Frontal cortex (tissue), 4 donors: ENCODE results near the gene ADRB2. TPM values are rescaled to one million over a fixed set of nuclear protein-coding genes. Genes with fewer than 3 reads are reported as not detected.
"Not testable (repeated sequence)": the region's sequence is repeated elsewhere in the genome, so short reads cannot be mapped to it uniquely, and the experiment has no call there.

Source experiments
- DNase-seq, 2 donors: peaks; one replicate each; pipeline ENCODE4 v3.0.0; 2012; ENCODE audit warnings: low spot score in 2 of 2
- FAIRE-seq: peaks from 2 replicates; lab custom pipeline; 2012; peaks lifted over from hg19 to GRCh38; lab: Jason Lieb, UNC
- total RNA-seq: library from RNA; depleted of rRNA; stranded (reverse); fragments of >200 nt; gene quantifications from one replicate; pipeline ENCODE4 v1.2.3, GENCODE V29; 2014
- donor health status: control.
- donor health status: control.
- donor health status: control.

Gene ADRB2
- 0.82 TPM for total RNA-seq

- DNase-seq (peak; percentile 65 to 83), FAIRE-seq (no peak)
Observed at GRCh38 chr5:148826053-148826738, at the start of gene ADRB2. Gene ADRB2, plus strand, starts transcription at chr5:148826611. Its CDS starts 221 bp downstream, at chr5:148826832.

GRCh38 chr5:148776780-148777179 lies 49.6 kb upstream of the ADRB2 start:
- DNase-seq, result no peak
- no peak for FAIRE-seq

- DNase-seq (no peak), FAIRE-seq (no peak)
Observed at GRCh38 chr5:148778882-148779281, 47.5 kb upstream of the ADRB2 start.

- DNase-seq, result no peak
- FAIRE-seq, result no peak
Observed at GRCh38 chr5:148780711-148781110, 45.7 kb upstream of the ADRB2 start.

DNA sequence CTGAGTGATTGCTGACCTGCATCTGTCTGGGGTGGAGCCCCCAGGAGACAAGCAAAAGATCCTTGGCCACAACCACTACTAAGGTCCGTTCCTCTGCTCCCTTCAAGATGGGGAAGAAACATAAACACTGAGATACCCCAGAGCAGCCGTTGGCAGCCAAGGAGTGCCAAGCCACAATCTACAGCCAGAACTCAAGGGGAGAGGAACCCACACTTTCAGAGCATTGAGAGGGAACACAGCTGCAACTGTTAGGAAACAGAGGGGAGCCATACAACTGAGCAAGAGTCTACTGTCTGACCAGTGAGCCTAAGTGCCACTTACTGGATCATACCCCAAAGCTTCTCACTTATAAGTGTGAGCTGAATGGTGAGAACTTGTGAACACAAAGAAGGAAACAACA lies 44.6 kb upstream of the ADRB2 start:
- DNase-seq (no peak), FAIRE-seq (no peak)

DNA sequence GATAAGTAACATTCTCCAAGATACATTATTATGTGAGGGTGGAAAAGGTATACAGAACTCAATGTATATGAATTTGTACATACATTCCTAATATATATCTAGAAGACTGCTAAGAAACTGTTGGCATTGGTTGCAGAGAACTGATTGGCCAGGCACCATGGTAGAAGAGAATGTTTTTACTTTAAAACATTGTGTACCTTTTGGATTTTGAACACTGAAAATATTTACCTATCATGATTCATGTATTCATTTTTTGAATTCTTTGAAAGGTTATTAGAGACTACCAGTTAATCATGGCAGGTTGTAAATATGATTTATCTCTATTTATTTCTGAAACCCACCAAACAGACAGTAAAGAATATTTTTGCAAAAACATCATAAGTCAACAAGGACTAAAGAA lies 41.2 kb upstream of the ADRB2 start:
- FAIRE-seq (no peak), DNase-seq (no peak)

DNA sequence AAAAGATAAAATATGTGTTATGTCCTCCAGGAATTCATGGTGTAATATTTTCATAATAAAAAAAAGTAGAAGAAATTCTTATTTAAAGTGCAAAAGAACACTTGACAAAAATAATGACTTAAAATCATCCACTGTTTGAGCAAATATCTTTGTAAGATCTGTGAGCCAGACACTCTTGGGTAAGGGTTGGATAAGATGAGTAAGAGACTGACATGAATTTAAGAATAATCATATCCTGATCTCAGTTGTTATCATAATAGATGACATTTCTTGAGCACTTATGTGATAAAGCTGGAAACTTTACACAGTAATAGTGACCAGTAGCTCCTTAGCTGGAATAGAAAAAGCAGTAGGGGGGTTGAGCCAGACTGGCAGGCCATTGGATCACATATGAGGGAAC lies 40.0 kb upstream of the ADRB2 start:
- DNase-seq (no peak), FAIRE-seq (no peak)

DNA sequence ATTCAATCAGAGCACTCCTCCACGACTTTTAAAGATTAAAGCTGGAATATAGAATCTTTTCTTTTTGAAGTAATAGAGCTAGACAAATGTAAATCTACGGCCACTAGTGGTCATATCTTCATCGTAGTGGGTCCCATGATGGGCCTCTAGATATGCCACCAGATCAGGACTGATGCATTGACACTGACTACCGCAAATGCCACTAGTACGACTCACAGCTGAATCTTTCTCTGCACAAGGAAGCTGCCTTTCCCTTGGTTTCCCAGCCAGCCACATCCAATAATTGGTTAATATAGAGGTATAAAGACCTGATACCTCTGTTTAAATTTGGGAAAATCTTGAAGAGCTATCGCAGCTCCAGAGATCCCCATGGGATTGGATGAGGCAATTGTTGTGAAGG lies 37.8 kb upstream of the ADRB2 start:
- DNase-seq (no peak), FAIRE-seq (no peak)

GRCh38 chr5:148790545-148791333 lies 35.7 kb upstream of the ADRB2 start:
- DNase-seq, result no peak
- FAIRE-seq, result no peak

GRCh38 chr5:148791334-148791667 lies 35.1 kb upstream of the ADRB2 start:
- FAIRE-seq (no peak), DNase-seq (no peak)

DNA sequence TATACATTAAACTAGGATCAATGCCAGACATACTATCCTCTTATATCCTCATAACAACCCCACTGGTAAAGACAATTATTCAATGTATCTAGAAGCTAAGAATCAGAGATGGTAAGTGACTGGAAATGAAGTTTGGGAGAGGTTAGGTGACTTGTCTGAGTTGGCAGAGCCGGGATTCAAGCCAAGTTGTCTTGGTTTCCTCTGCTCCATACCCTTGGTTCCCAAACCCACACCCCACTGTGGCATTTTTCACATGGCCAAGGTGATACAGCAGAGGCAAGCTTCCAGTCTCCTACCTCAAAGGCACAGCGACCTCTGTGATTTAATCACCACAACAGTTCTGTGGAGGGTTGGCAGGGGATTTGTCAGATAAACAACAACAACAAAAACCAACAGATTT lies 34.7 kb upstream of the ADRB2 start:
- DNase-seq (no peak), FAIRE-seq (no peak)

GRCh38 chr5:148792744-148793143 lies 33.7 kb upstream of the ADRB2 start:
- DNase-seq, result no peak
- FAIRE-seq, result no peak

- DNase-seq, result no peak
- no peak for FAIRE-seq
Observed at GRCh38 chr5:148793261-148793660, 33.1 kb upstream of the ADRB2 start.

DNA sequence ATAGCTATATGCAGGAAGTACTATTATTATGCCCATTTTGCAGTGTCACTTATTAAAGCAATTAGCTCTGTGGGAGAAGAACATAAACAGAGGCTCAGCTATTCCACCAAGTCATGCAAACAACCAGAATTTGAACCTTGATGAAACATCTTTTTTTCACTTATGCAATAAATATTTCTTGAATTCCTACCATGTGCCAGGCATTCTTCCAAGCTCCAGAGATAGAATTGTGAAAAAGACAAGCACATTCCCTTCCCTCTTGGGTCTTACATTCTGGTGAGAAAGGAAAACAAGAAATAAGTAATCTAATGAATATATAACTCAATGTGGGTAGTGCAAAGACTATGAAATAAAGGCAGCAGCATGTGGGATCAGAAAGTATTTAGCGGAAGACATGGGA lies 32.1 kb upstream of the ADRB2 start:
- FAIRE-seq, result no peak
- no peak for DNase-seq

DNA sequence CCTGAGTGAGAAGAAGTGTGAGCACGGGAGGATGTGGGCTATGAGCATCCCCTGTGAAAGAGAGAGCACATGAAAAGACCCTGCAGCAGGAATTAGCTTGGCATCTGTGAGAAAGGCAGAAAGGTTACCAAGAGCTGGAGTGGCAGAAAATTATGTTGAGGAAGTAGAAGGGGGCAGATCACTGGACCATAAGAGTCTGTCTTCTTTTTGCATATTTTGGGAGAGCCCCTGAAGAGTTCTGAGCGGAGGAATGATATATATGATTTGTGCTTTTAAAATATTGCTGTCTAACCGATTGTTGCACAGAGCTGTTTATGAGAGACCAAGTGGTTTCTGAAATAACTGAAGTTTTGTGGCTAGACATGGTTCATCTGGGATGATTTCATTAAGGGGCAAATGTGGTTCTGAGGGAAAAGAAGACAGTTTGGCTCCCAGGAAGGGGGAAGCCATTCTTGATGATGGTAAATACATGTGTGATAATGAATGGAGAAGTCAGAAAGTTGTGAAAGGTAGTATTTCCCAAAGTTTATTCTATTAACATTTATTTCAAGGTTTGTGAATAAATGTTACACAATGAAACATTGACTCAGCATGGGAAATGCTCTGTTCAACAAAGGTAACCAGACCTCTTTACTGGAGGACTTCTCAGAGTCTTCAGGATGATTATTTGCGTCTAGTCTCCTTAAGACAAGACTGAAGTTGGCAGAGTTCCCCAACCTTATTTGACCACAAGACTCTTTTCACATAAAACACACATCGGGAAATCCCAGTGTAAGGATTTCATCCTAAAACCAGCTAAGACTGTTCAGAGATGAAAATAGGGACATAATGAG lies 31.5 kb upstream of the ADRB2 start:
- FAIRE-seq (no peak), DNase-seq (no peak)

- FAIRE-seq, result no peak
- DNase-seq, result no peak
Observed at GRCh38 chr5:148796936-148797335, 29.5 kb upstream of the ADRB2 start.

DNA sequence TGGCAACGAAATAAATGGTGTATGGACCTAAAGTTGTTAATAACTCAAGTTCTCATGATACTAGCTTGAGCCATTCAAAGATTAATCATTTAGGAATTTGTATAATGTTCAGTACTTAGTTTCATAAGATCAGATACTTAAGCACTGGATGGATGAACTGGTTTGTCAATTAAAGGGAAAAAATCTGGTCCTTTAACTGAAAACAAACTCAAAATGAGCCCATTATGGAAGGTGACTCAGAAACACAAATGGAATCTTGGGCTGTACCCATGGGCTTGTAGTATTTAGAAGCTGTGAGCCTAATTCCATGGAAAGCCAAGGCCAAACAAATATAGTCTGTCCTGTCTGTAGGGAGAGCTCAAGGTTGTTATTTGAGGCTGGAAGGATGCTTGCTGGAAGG lies 27.6 kb upstream of the ADRB2 start:
- DNase-seq (no peak), FAIRE-seq (no peak)

DNA sequence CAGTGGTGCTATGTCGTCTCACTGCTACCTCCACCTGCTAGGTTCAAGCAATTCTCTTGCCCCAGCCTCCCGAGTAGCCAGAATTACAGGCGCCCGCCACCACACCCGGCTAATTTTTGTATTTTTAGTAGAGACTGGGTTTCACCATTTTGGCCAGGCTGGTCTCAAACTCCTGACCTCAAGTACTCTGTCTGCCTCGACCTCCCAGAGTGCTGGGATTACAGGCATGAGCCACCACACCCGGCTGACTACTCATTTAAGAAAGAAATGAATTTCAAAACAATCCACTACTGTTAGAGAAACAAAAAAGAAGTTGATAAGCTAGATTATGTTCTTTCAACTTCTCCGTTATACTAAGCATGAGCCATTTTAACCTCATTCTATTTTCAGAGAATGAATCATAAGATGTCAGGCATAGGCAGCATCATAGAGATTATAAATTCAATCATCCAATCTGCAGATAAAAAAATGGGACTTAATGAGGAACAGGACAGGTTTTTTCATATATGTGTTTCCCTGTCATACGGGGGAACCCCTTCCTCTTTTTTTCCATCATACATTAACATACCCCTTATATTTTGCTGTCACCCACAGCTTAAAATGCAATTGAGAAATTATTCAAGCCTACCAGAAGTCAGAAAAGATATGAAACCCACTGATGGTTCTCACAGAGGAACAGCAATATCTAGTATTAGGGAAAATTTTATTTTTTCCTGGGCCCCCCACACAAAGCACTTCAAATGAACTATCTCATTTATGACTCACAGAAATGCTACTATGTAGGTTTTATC lies 26.5 kb upstream of the ADRB2 start:
- FAIRE-seq (no peak), DNase-seq (no peak)

GRCh38 chr5:148801682-148802276 lies 24.6 kb upstream of the ADRB2 start:
- FAIRE-seq, result no peak
- DNase-seq, result no peak

- DNase-seq, FAIRE-seq: not testable (repeated sequence)
Observed at GRCh38 chr5:148803451-148803850, 23.0 kb upstream of the ADRB2 start.
